ENCODE results near the gene GALNT10.
"Not testable (repeated sequence)": the region's sequence is repeated elsewhere in the genome, so short reads cannot be mapped to it uniquely, and the experiment has no call there.

The GALNT10 gene

DNA sequence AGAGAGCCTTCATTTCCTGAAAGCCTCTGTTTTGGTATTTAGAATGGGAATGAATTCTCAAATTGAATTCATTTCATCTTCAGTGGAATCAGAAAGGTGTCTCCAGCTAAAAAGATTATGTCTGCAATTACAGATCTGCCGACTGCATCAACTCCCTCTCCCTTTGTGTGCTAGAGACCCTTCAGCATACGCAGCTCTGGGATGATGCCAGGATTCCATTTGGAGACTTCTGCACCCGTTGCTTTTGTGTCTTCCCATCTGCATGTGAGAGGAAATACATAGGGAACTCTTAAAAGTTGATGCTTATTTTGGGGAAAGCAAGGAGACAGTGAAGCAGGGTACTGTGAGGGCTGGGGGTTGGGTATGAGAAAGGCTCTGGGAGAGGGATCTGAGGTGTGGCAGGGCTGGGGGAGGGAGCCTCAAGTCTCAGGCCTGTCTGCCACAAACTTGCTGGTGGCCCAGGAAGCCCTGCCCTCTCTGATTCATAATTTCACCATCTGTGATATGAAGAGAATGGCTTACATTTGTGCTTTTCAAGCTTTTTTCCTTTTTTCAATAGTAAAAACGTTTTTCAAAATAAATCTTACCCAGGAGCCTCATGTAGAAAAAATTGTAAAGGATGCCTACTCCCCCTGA lies 165.6 kb downstream of the GALNT10 start:
- no peak for DNase-seq (ENCODE audit: low read depth)

DNA sequence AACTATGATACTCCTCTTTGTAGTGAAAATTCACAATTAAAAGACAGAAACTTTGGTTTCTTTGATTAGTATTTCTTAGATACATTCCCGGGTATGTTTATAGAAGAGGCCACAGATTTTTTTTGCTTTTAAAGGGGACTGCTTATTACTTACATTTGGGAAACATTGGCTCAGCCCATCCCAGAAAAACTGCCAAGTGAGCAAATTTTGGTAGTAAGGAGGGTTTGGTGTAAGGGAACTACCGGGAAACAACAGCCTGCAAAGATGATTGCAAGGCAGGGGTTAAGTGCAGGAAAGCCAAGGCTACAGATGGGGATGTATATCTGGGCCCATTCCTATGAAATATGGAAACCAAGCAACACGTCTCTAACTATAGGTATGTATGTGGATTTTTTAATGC lies 166.4 kb downstream of the GALNT10 start:
- DNase-seq (ENCODE audit: low read depth): no peak

DNA sequence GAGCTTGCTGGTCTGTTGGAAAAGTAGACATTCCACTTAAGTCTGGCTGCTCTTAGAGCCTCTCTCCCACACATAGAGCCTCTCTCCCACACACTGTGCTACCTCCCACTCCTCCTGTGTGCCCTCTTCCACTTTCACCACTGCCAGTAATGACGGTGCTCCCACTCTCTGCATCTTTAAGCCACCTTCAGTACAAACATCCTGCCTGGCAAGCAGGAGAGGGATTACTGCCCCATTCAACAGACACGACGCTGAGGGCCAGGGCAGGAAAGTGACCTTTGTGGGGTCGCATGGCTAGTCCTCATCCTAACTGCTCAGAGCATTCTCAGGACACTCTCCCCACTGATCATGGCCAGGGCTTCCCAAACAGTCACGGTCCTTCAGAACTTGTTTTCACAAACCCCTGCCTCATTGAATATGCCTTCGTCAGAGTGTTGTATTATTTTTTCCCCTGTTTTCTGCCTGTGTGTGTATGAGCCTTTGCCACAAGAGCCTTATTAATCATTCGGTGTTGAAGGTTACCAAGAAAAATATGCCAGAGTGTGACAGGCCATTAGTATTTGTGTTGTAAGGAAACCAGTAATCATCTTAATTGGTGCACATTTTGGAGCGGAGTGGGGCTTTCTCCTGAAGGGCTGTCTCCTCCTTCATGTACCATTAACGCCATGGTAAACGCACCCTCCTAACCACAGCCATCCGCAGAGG lies 168.1 kb downstream of the GALNT10 start:
- no peak for DNase-seq (ENCODE audit: low read depth)

GRCh38 chr5:154359221-154359573 lies 168.7 kb downstream of the GALNT10 start:
- DNase-seq (ENCODE audit: low read depth): no peak

DNA sequence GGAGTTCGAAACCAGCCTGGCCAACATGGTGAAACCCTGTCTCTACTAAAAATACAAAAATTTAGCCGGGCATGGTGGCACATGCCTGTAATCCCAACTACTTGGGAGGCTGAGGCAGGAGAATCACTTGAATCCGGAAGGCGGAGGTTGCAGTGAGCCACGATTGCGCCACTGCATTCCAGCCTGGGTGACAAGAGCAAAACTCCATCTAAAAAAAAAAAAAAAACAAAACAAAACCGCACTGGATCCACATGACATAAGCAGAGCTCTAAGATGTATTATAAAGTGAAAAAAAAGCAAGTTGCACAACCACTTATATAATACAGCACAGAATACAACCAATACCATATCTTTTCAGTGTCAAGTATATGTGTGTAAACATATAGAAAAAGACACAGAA lies 169.7 kb downstream of the GALNT10 start:
- DNase-seq (ENCODE audit: low read depth): not testable (repeated sequence)

DNA sequence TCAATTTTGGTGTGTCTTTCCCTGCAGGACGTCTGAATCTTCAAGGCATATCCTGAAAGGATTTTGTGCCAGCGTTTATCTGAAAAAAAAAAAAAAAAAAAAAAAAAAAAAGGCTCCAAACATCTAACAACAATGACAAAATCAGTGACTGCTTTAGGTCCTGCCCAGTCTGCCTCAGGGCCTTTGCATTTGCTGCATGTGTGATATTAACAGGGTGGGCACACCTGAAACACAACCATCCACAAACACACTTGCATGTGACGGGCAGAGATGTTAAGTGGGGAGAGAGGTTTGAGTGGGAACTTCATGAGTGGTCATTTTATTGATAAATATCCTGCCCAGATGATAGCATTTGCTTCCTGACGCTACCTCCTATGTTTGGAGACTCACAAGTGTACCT lies 172.9 kb downstream of the GALNT10 start:
- no peak for DNase-seq (ENCODE audit: low read depth)

DNA sequence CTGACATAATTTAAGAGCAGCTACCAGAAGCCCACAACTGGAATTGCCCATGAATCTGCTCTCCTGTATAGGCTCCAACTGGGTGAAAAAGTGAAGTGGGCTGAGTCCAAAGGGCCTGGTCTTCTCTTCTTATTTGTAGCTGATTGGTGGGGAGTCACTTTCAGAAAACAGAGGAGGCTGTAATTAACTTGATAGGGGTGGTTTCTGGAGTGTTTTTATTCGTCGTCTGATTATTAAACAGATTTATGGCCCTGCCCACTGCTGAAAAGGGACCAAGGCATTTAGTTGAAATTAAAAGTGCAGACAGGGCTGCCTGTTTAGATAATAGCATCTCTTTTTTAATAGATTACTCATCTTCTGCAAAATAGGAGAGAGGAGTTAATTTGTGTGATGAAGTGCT lies 174.2 kb downstream of the GALNT10 start:
- DNase-seq (ENCODE audit: low read depth): no peak

DNA sequence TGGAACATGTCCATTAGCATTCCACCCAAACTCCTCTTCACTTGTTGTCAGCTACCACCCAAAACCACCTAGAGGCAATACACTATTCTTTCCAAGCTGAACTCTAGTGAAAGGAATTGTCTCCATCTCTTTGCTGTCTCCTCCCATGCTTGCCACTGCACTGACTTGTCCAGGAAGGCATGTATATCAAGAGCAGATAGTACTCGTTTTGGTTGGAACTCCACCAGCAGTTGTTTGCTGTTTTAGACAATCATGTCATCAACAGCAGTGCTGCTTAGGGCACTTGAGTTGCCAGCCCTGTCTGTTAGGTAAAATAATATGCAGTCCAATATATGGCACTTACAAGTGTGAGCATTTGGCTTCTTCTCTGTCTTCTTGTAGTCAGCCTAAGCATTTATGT lies 175.3 kb downstream of the GALNT10 start:
- no peak for DNase-seq (ENCODE audit: low read depth)

- DNase-seq (ENCODE audit: low read depth): no peak
Measured at GRCh38 chr5:154366353-154366752, 175.8 kb downstream of the GALNT10 start.

- no peak for DNase-seq (ENCODE audit: low read depth)
Measured at GRCh38 chr5:154367101-154367500, 176.6 kb downstream of the GALNT10 start.

- no peak for DNase-seq (ENCODE audit: low read depth)
Measured at GRCh38 chr5:154368041-154368800, 177.7 kb downstream of the GALNT10 start.

DNA sequence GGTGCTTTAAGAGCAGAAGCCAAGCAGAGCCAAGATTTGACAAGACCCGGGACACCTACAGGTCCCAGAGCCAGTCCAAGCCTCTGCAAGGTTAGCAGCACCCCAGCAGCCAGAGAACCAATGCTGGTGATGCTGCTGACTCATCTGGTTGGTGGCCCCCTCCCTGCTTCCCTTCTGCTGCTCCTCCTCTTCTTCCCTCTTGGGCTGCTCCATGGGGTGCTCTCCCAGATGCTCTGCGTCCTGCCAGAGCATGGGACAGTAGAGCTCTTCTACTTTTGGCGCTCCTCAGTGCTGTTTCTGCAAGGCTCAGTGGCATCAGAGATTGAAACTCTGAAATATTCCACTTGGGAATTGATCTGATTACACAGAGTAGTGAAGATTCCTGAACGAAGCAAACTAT lies 179.1 kb downstream of the GALNT10 start:
- no peak for DNase-seq (ENCODE audit: low read depth)

DNA sequence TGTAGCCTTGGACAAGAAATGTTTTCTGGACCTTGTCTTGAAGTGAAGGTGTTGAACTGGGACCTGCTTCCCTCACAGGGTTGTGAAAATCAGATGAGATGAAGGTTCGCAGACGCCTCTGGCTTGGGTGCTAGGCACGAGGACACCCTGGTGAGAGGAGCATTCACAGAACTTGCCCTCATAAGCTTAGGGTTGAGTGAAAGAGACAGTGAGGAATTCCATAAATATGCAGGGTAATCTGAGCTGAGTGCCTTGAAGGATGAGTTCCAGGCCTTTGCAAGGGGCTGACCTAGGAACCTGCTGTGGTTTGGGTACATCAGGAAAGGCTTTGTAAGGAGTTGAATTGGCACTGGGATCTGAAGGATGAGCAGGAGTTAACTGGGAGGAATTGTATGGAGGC lies 179.6 kb downstream of the GALNT10 start:
- no peak for DNase-seq (ENCODE audit: low read depth)

DNA sequence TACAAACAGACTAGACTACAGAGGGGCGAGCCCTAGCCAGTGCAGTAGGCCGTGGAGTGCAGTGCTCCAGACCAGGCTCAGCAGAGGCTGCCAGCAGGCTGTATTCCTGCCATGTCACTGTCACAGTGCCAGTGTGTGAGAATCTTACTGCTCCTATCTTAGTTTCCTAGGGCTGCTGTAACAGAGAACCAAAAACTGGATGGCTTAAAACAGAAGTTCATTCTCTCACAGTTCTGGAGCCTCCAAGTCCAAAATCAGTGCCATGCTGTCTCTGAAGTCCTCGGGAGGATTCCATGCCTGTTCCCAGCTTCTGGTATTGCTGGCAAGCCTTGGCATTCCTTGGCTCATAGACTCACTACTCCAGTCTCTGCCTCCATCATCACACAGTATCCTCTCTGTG lies 180.3 kb downstream of the GALNT10 start:
- DNase-seq (ENCODE audit: low read depth): no peak

- no peak for DNase-seq (ENCODE audit: low read depth)
Measured at GRCh38 chr5:154371687-154372086, 181.2 kb downstream of the GALNT10 start.

DNA sequence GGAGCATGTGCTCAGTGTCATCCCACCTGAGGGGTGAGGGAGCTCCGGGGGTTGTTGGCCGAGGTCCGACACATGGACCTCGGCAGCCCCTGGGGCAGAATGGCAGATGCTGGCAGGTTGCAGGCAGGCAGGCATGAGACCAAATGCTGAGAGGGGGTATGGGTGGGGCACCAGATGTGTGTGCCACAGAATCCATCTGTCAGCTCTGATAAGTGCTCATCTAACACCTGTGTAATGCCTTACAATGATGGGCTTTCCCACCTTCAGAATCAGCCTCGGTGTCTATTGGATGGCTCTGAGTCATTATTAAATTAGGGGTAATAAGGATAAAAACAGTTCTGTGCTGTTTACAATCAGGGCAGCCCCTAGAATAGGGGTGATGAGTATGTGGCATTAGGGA lies 182.1 kb downstream of the GALNT10 start:
- DNase-seq (ENCODE audit: low read depth): no peak

- no peak for DNase-seq (ENCODE audit: low read depth)
Measured at GRCh38 chr5:154373326-154373725, 182.8 kb downstream of the GALNT10 start.

DNA sequence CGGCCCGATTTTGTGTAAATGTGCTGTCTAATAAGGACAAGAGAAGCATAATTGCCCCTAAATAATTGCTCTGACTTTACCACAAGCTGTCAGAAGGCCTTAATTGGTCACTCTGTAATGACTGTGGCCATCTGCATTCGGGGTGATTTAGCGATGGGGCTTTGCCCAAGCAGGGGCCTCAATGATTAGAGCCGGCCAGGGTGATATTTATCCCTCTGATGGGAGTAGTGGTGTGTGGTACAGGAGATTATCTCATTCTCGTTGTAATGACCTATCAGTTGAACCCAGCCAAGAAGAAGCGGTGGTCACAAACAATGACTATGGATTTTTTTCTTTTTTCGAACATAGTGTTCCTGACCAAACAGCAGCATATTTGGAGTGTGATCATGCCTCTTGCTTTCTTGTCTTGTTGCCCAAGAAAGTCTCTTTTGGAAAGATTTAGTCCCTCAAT lies 183.2 kb downstream of the GALNT10 start:
- DNase-seq (ENCODE audit: low read depth): no peak

DNA sequence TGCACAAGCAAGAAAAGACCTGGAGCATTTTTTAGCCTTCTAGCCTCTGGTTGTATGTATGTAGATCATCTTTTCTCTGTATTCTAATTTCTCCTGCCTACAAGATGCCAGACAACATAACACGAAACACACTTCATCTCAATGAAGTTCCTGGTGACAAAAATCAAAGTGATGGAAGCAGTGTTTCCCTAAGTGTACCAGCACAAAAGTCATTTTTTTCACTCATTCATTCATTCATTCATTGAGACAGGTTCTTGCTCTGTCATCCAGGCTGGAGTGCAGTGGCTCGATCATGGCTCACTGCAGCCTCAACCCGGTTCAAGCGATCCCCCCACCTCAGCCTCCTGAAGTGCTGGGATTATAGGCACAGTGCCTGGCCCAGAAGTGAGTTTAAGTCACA lies 183.7 kb downstream of the GALNT10 start:
- DNase-seq (ENCODE audit: low read depth): no peak

GRCh38 chr5:154375329-154376008 lies 184.9 kb downstream of the GALNT10 start:
- no peak for DNase-seq (ENCODE audit: low read depth)

DNA sequence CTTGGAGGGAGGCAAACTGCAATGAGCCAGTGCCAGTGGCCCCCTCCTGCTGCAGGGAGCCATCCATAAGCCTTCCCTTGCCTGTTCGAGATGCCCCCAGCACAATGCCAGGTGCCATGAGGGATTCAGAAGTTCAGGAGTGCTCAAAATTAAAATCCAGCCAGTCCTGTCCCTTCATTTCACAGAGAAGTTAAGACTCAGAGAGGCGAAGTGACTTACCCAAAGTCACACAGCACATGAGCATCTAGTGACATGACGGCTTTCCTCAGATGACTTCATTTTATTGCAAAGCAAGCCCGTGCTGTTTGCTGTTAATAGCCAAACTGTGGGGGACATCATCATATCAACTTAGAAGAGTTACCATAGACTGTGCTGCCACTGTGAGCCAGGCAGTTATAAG lies 185.9 kb downstream of the GALNT10 start:
- DNase-seq (ENCODE audit: low read depth): no peak

GRCh38 chr5:154377754-154378533 lies 187.4 kb downstream of the GALNT10 start:
- no peak for DNase-seq (ENCODE audit: low read depth)

Data from activated T-cell treated with anti-CD3 and anti-CD28 coated beads for 1 hour (primary cell).